RWPE1 (cell line): Measurements from ENCODE around the gene GPI.
A peak's percentile ranks its signal among the peaks of the same experiment; 100 is the strongest.

ENCODE experiments used
- CTCF ChIA-PET: fragments of 350-600 bp; sonication (Branson Sonifier 250); formaldehyde crosslinking; extraction: SDS; loops from one replicate; lab custom pipeline; 2021; lab: Yijun Ruan, JAX
- POLR2A ChIA-PET: fragments of 400-600 bp; formaldehyde crosslinking; extraction: SDS; loops from one replicate; lab custom pipeline; 2020; ENCODE audit warnings: antibody characterized with exemption; ENCODE audit not compliant: low non-redundant PET; lab: Yijun Ruan, JAX
- DNase-seq: peaks from one replicate; pipeline ENCODE4 v3.0.0; 2012; ENCODE audit warnings: low spot score
- H3K27ac ChIP-seq: fragments of 450-650 bp; 2 replicates; pipeline ENCODE4 v1.5.1; 2017
- CTCF ChIP-seq: fragments of 450-650 bp; conservative IDR thresholded peaks from 2 replicates; pipeline ENCODE4 v1.5.1; 2017; ENCODE audit warnings: low read depth, mild to moderate bottlenecking

Gene GPI

GRCh38 chr19:34320277-34320676, 44.7 kb upstream of the GPI start:
- CTCF ChIA-PET, result no interaction called here
- POLR2A ChIA-PET, result no interaction called here
- peak overlapping the region; percentile 9; the same call in 1 of the 2 replicates for H3K27ac ChIP-seq
- no peak for DNase-seq
- no peak for TF ChIP-seq CTCF

GRCh38 chr19:34321735-34322134, 43.3 kb upstream of the GPI start:
- CTCF ChIA-PET, result interaction anchor here (0.6 to 1.2 kb wide), 2 partner anchors 25 to 1288 kb away, joined by 3 to 4 read pairs; no protein-coding TSS in a partner anchor
- POLR2A ChIA-PET, result no interaction called here
- TF ChIP-seq CTCF, result no peak
- no peak overlapping the region for H3K27ac ChIP-seq
- DNase-seq, result no peak

GRCh38 chr19:34323433-34324204, 41.4 kb upstream of the GPI start:
- CTCF ChIA-PET, result no interaction called here
- POLR2A ChIA-PET, result no interaction called here
- 0 out of 2 replicates have a peak overlapping the region, but pooled peaks have one; percentile 15 for H3K27ac ChIP-seq
- no peak for DNase-seq
- no peak for TF ChIP-seq CTCF

GRCh38 chr19:34324320-34324719, 40.7 kb upstream of the GPI start:
- CTCF ChIA-PET, result interaction anchor here (1.2 kb wide), 1 partner anchor 12 kb away, joined by 6 read pairs; no protein-coding TSS in a partner anchor
- POLR2A ChIA-PET, result no interaction called here
- H3K27ac ChIP-seq, result no peak overlapping the region
- TF ChIP-seq CTCF, result no peak
- no peak for DNase-seq

- DNase-seq, result no peak
- ChIA-PET POLR2A (no interaction called here), CTCF (interaction anchor here (1.2 kb wide), 1 partner anchor 11 kb away, joined by 6 read pairs; no protein-coding TSS in a partner anchor)
- TF ChIP-seq CTCF, result no peak
- H3K27ac ChIP-seq, result no peak overlapping the region
Observed at GRCh38 chr19:34325181-34325580, 39.8 kb upstream of the GPI start.

GRCh38 chr19:34325981-34326787, 38.8 kb upstream of the GPI start:
- H3K27ac ChIP-seq, result no peak overlapping the region
- DNase-seq, result no peak
- CTCF ChIA-PET, result interaction anchor here (0.6 to 0.9 kb wide), 3 partner anchors 20 to 100 kb away, joined by 3 to 6 read pairs (median 4); no protein-coding TSS in a partner anchor

More at GRCh38 chr19:34325981-34326787, 38.8 kb upstream of the GPI start:
- no peak for TF ChIP-seq CTCF
- POLR2A ChIA-PET, result no interaction called here
